NCI-H2081 treated with DMSO at 0.1 percent for 48 hours (cell line): ENCODE results near the gene SFXN5.
"Not testable (repeated sequence)": the region's sequence is repeated elsewhere in the genome, so short reads cannot be mapped to it uniquely, and the experiment has no call there.

Experiments
- DNase-seq: peaks from one replicate; lab custom pipeline; 2025; lab: John Stamatoyannopoulos, UW

SFXN5 gene

DNA sequence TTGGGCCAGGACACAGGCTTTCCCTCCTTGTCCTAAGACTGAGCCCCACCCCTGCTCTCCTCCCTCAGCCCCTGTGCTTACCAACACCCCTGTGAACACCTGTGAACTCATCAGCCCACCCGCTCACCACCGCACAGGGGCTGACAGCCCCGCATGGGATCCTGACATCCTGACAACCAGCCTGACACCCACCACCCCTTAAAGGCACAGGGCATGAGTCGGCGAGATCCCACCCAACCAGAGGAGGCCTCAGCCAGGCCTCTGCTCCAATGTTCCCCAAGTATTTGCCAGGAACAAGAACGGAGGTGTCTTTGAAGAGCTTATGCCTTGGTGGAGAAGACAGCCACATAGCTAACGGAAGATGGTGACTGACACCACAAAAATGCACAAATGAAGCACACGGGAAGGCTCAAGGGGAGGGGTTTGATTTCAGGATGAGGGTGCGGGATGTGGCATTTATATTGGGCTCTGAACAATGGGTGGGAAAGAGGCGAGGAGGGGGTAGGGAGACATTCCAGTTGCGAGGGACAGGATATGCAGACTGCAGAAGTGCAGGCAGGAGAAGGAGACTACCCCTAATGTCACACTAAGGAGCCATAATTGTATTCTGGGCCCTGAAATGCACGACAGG is 30.2 kb upstream of the SFXN5 start:
- no peak for DNase-seq

DNA sequence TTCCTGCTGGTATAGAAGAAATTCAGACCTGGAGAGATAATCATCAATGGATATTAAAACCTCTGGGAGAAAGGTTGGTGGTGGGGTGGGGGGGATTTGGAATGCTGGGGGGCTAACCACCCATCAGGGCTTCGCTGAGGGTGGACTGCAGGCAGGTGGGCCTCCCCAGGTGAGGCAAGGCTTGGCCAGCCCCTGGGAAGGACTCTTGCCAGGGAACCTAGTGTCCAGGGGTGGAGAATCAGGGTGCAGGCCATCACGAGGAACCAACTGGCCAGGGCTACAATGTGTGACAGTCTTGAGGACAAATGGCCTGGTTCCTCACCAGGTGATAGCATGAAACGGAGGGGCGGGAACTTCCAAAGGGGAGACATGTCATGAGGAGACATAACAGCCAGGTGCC is 29.4 kb upstream of the SFXN5 start:
- no peak for DNase-seq

DNA sequence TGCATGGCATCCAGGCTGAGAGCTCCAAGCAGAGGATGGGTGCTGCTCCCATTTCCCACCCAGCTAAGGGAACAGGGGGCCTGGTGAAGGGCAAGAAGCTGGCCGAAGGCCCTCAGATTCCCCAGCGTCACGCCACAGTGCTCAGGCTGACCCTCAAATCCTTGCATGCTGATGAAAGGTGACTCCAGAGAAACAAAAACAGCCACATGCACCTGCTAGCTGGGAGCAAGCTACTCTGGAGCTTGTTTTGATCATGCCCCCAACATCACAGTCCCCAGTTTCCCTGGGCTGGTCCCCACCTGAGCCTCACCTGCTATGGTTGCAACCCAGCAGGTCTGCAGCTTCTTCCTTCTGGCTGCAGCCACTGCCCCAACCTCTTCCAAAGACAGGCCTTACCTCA is 28.0 kb upstream of the SFXN5 start:
- DNase-seq = no peak

DNA sequence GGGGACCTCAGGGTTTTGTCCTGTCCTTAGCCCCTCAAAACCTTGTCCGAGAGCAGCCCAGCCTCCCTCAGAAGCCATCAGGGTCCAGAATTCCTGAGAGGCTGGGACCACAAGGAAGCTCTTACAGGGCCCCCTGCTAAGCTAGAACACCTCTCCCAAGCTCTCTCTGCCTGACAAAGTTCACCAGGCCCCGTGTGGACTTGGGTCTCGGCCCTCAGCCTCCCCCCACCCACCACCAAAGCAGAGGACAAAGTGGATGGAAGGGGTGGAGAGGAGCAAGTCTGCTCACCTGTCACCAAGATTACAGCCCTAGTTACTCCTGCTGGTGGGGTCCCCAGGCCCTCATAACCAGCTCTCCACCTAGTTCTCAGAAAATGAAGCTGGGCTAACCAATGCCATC is 24.4 kb upstream of the SFXN5 start:
- DNase-seq = no peak

- not testable (repeated sequence) for DNase-seq
These were observed 22.2 kb upstream of the SFXN5 start for GRCh38 chr2:73093601-73094218.

DNA sequence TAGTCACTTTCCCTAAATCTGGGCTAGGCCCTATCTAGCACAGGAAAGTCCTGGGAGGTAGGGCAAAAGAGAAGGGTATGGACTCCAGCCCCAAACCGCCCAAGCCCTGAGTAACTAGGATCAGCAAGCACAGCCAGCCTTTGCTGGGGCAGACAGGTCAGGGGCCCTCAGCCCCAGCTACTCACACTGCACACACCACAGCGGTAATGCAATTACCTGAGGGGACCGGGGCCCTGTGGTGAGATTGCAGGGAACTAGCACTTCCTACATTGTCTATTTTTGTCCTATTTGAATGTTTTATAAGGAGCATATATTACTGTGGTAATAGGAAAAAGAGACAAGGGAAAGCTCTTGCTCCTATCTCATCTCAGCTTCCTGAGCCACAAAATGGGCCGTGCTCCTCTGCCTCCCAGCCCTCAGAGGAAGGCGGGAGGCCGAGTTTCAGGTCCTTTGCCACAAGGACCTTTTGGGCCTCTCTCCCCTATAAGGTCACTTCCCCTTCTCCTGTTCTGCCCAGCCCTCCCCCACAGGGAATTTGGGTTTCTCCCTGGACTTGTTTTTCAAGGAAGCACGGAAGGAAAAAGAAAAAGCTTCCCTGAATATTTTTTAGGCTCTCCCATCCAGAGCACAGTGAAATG is 20.8 kb upstream of the SFXN5 start:
- no peak for DNase-seq

GRCh38 chr2:73091696-73092095 is 20.2 kb upstream of the SFXN5 start:
- no peak for DNase-seq

- DNase-seq = no peak
These were observed 19.7 kb upstream of the SFXN5 start for GRCh38 chr2:73091164-73091563.

GRCh38 chr2:73089270-73090030 is 17.9 kb upstream of the SFXN5 start:
- no peak for DNase-seq

- no peak for DNase-seq
These were observed 17.2 kb upstream of the SFXN5 start for GRCh38 chr2:73088703-73089102.

GRCh38 chr2:73088211-73088610 is 16.7 kb upstream of the SFXN5 start:
- no peak for DNase-seq

GRCh38 chr2:73087311-73087710 is 15.8 kb upstream of the SFXN5 start:
- no peak for DNase-seq

DNA sequence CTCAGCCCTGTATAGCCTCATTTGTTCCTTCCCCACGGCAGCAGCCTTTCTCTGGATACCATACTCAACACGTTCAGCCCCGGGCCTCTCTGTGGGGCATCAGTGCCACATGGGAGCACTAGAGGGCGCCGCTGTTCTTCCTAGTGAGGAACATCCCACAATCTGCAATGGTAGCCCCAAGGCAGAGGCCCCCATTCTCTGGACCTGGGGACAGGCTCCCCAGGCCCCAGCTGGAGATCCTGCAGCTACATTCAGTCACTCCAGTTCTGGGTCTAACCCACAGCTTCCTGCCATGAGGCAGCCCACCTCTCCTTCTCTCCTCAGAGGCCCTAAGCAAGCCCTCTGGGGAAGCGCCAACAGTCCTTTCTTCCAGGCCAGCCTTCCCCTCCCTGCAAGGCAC is 14.2 kb upstream of the SFXN5 start:
- DNase-seq = no peak

GRCh38 chr2:73084971-73085370 is 13.5 kb upstream of the SFXN5 start:
- DNase-seq = no peak

- DNase-seq = no peak
These were observed 12.6 kb upstream of the SFXN5 start for GRCh38 chr2:73083886-73084800.

- no peak for DNase-seq
These were observed 11.3 kb upstream of the SFXN5 start for GRCh38 chr2:73082523-73083410.

DNA sequence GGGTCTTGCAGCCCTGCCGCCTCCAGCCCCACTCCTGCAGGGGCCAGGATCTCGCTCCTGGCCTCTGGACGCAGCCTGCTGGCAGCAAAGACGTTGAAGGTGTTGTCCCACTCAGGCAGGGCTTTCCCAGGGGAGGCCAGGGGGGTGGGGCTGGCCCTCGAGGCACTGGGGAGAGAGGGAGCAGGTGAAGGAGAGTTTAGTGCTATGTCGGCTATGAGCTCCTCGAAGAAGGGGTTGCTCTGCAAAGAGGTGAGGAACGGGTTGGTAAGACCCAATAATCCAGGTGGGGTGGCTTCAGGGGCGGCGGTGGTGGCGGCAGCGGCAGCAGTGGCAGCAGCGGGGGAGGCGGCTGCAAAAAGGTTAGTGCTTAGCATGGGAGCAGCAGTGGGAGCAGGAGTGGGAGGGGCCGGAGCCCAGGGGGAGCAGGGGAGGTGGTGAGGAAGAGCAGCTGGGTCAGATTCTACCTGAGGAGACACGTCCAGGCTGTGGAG is 9.7 kb upstream of the SFXN5 start:
- DNase-seq = no peak

DNA sequence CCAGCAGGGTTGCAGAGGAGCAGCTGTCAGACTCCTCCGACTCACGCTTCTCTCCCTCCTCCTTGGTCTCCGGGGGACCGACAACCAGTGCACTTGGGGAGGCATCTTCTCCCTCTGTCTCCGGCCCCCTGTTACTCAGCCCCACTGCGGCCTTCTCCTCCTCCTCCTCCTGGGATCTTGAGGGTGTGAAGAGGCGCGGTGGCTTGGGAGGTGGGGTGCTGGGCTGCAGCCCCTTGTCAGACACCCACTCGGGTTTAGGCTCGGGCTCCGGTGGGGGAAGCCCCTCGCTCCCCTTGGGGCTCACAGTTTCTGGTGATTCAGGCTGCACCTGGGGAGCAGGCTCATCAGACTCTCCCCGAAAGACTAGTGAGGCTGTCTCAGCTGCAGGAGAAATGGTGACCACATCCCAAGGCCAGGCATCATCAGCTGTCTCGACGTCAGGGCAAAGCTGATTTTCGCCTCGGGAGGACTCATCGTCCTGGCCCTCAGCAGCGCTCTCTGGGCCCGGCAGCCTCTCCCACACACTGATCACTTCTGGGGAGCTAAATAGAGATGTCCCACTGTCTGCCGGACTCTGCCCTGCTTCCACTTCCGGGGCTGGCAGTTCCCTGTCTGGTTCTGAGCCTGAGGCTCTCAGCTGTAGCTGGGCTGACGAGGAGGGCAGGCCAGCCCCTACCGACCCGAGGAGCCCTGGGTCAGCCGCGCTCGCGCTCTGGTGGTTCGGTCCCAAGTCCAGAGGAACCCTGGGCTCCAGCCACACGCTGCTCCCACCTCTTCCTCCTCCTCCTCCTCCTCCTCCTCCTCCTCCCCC is 9.0 kb upstream of the SFXN5 start:
- no peak for DNase-seq

- DNase-seq = no peak
These were observed 8.1 kb upstream of the SFXN5 start for GRCh38 chr2:73079636-73080035.
